Raji (cell line): Measurements from ENCODE around the gene GPR39.

Source experiments
- POLR2A ChIP-seq: IDR thresholded peaks from 2 replicates; pipeline ENCODE4 v1.6.1; 2011; ENCODE audit warnings: low read depth, low read length, control low read depth; ENCODE audit not compliant: insufficient read depth

Gene GPR39

GRCh38 chr2:132449868-132450267 lies 33.3 kb downstream of the GPR39 start:
- TF ChIP-seq POLR2A, result no peak

GRCh38 chr2:132460781-132461180 lies 44.2 kb downstream of the GPR39 start:
- no peak for TF ChIP-seq POLR2A

GRCh38 chr2:132462236-132462635 lies 45.6 kb downstream of the GPR39 start:
- TF ChIP-seq POLR2A, result no peak

GRCh38 chr2:132463719-132464118 lies 47.1 kb downstream of the GPR39 start:
- TF ChIP-seq POLR2A, result no peak

GRCh38 chr2:132465917-132466316 lies 49.3 kb downstream of the GPR39 start:
- TF ChIP-seq POLR2A, result no peak

GRCh38 chr2:132466428-132467028 lies 49.9 kb downstream of the GPR39 start:
- no peak for TF ChIP-seq POLR2A

GRCh38 chr2:132468821-132469675 lies 52.4 kb downstream of the GPR39 start:
- TF ChIP-seq POLR2A, result no peak

GRCh38 chr2:132470746-132471145 lies 54.1 kb downstream of the GPR39 start:
- TF ChIP-seq POLR2A, result no peak

GRCh38 chr2:132473174-132473883 lies 56.7 kb downstream of the GPR39 start:
- no peak for TF ChIP-seq POLR2A

- TF ChIP-seq POLR2A, result no peak
Observed at GRCh38 chr2:132475615-132476014, 59.0 kb downstream of the GPR39 start.

- no peak for TF ChIP-seq POLR2A
Observed at GRCh38 chr2:132477436-132477835, 60.8 kb downstream of the GPR39 start.

- TF ChIP-seq POLR2A, result no peak
Observed at GRCh38 chr2:132477962-132478361, 61.4 kb downstream of the GPR39 start.

- TF ChIP-seq POLR2A, result no peak
Observed at GRCh38 chr2:132478461-132479105, 62.0 kb downstream of the GPR39 start.

GRCh38 chr2:132479155-132479554 lies 62.5 kb downstream of the GPR39 start:
- no peak for TF ChIP-seq POLR2A

- TF ChIP-seq POLR2A, result no peak
Observed at GRCh38 chr2:132482821-132483220, 66.2 kb downstream of the GPR39 start.
